Liver (tissue), 3 donors: ENCODE measurements around the gene HASPIN.

Source experiments
- RAD21 ChIP-seq, 2 donors: IDR thresholded peaks; 2 replicates each; pipeline ENCODE4 v1.6.1; 2016; ENCODE audit warnings: antibody characterized with exemption in 2 of 2, mild to moderate bottlenecking in 2 of 2
- TF ChIP-seq, protein P1 (sequence below): fragments of 150-350 bp; IDR thresholded peaks from 2 replicates; pipeline ENCODE4 v1.5.1; 2017; ENCODE audit warnings: improper control_type of control experiment, low read depth, low read length; ENCODE audit not compliant: missing input control
- donor health status: healthy.
- donor health status: healthy.

DNA sequence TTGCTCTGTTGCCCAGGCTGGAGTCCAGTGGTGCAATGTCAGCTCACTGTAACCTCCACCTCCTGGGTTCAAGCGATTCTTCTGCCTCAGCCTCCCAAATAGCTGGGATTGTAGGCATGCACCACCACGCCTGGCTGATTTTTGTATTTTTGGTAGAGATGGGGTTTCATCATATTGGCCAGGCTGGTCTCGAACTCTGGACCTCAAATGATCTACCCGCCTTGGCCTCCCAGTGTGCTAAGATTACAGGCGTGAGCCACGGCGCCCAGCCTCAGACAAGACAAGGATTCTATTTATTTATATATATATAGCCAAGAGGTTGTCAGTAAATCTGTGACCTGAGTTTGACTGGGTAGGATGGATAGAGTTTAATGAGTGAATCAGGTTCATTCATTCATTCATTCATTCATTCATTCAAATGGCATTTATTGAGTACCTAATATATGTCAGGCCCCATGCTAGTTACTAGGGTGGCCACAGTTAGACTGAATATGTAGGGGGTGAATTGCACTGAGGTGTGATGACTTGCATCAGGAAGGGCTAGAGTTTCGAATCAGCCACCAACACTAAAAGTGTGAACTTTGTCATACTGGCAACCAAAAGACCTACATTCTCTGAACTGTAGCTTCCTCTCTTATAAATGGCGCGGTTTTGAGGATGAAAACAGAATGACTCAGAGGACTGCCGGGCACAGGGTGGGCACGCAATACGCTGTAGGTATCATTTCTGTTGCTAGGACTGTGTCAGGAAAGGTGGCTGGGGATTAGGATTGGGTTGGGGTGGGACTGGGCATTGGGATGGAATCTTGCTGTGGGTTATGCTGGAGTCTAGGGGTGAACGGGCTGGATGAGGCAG, 39.4 kb downstream of the HASPIN start:
- no peak for TF ChIP-seq RAD21 (IDR thresholded peaks at IDR 0.05)
- TF ChIP-seq, protein P1, sequence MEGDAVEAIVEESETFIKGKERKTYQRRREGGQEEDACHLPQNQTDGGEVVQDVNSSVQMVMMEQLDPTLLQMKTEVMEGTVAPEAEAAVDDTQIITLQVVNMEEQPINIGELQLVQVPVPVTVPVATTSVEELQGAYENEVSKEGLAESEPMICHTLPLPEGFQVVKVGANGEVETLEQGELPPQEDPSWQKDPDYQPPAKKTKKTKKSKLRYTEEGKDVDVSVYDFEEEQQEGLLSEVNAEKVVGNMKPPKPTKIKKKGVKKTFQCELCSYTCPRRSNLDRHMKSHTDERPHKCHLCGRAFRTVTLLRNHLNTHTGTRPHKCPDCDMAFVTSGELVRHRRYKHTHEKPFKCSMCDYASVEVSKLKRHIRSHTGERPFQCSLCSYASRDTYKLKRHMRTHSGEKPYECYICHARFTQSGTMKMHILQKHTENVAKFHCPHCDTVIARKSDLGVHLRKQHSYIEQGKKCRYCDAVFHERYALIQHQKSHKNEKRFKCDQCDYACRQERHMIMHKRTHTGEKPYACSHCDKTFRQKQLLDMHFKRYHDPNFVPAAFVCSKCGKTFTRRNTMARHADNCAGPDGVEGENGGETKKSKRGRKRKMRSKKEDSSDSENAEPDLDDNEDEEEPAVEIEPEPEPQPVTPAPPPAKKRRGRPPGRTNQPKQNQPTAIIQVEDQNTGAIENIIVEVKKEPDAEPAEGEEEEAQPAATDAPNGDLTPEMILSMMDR = no peak
